ENCODE results near the gene PELI2.

Gene PELI2

DNA sequence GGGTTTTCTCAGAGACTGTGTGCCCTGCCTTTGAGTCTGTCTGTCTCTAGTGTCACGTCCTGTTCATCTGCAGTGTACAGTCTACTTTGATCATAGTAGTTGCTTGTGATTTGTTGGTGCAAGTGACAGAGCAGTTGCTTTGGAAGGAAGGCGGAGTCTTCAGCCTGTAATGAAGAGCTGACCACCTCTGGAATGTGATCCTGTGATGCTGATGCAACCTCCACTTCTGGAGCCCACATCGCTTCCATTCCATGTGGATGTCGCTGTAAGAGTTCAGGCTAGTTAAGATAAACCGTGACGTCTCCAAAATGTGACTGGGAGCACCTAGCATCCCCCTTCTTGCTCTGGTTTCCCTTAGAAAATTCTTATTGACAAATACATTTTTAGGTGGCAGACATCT, 51.8 kb downstream of the PELI2 start:
- no peaks in the 10 kb centered on the region; the same call in 1 of the 2 replicates for H3K36me3 ChIP-seq (ENCODE audit: insufficient read depth, low read length)

DNA sequence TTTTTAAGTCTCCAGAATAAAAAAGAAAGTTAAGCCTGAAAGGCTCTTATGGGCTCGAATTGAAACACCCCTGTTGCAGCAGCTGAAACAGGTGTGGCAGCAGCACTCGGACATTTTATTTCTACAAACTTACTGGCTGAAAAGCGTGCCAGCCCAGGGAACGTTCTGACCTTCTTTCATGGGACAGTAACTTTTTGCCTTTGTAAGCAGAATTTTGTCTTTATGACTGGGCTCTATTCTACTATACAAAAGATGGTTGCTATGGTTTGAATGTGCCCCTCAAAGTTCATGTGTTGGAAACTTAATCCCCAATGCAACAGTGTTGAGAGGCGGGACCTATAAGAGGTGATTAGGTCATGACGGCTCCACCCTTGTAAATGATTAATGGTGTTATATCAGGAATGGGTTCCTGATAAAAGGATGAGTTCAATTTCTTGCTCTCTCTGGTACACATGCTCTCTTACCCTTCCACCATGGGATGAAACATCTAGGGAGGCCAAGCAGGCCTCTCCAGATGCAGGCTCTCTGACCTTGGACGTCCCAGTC, 52.7 kb downstream of the PELI2 start:
- no peak overlapping the region for H2AFZ ChIP-seq (ENCODE audit: low read length)
- no peaks in the 10 kb centered on the region for H3K79me2 ChIP-seq (ENCODE audit: insufficient read depth, low read length)
- H3K4me2 ChIP-seq (ENCODE audit: low read length) = peak overlapping the region; percentile 19; the same call in 1 of the 2 replicates
- H3K9me2 ChIP-seq (ENCODE audit: low read depth, low read length) = no peaks in the 10 kb centered on the region
- TF ChIP-seq, protein P1, sequence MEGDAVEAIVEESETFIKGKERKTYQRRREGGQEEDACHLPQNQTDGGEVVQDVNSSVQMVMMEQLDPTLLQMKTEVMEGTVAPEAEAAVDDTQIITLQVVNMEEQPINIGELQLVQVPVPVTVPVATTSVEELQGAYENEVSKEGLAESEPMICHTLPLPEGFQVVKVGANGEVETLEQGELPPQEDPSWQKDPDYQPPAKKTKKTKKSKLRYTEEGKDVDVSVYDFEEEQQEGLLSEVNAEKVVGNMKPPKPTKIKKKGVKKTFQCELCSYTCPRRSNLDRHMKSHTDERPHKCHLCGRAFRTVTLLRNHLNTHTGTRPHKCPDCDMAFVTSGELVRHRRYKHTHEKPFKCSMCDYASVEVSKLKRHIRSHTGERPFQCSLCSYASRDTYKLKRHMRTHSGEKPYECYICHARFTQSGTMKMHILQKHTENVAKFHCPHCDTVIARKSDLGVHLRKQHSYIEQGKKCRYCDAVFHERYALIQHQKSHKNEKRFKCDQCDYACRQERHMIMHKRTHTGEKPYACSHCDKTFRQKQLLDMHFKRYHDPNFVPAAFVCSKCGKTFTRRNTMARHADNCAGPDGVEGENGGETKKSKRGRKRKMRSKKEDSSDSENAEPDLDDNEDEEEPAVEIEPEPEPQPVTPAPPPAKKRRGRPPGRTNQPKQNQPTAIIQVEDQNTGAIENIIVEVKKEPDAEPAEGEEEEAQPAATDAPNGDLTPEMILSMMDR (IDR thresholded peaks at IDR 0.05; ENCODE audit: low read length) = no peak
- no peak for TF ChIP-seq EZH2 (IDR thresholded peaks at IDR 0.05; ENCODE audit: borderline replicate concordance, low read length)
- no peaks in the 10 kb centered on the region; the same call in 1 of the 2 replicates for H3K36me3 ChIP-seq (ENCODE audit: insufficient read depth, low read length)
- H3F3A ChIP-seq (ENCODE audit: insufficient read depth, low read length) = no peaks in the 10 kb centered on the region
- H3K4me3 ChIP-seq (ENCODE audit: low read depth, low read length, poor library complexity, severe bottlenecking) = no peak overlapping the region
- H3K27ac ChIP-seq (ENCODE audit: low read depth, low read length, poor library complexity, severe bottlenecking) = peak overlapping the region; percentile 95
- H3K4me1 ChIP-seq (ENCODE audit: insufficient read depth, low read length, severe bottlenecking) = peaks cover 74% of the 10 kb centered on the region
- H4K20me1 ChIP-seq (ENCODE audit: insufficient read depth, low read length) = no peaks in the 10 kb centered on the region
- H3K9me3 ChIP-seq (ENCODE audit: low read length) = no peaks in the 10 kb centered on the region
- H3K9ac ChIP-seq (ENCODE audit: low read length) = no peak overlapping the region
- H3K27me3 ChIP-seq (ENCODE audit: insufficient read depth, low read length) = no peaks in the 10 kb centered on the region

More for the DNA sequence above, 51.8 kb downstream of the PELI2 start:
- TF ChIP-seq, protein P1 (IDR thresholded peaks at IDR 0.05; ENCODE audit: low read length) = no peak
- no peak for TF ChIP-seq EZH2 (IDR thresholded peaks at IDR 0.05; ENCODE audit: borderline replicate concordance, low read length)
- Histone ChIP-seq H3K4me1 (ENCODE audit: insufficient read depth, low read length, severe bottlenecking) (peaks cover 64% of the 10 kb centered on the region), H3K4me2 (ENCODE audit: low read length) (no peak overlapping the region; the same call in 1 of the 2 replicates), H3K27me3 (ENCODE audit: insufficient read depth, low read length) (no peaks in the 10 kb centered on the region), H4K20me1 (ENCODE audit: insufficient read depth, low read length) (no peaks in the 10 kb centered on the region), H3K9me2 (ENCODE audit: low read depth, low read length) (no peaks in the 10 kb centered on the region), H2AFZ (ENCODE audit: low read length) (no peak overlapping the region), H3K4me3 (ENCODE audit: low read depth, low read length, poor library complexity, severe bottlenecking) (no peak overlapping the region), H3K9me3 (ENCODE audit: low read length) (peaks cover 5% of the 10 kb centered on the region; the same call in 1 of the 2 replicates), H3K9ac (ENCODE audit: low read length) (no peak overlapping the region), H3K27ac (ENCODE audit: low read depth, low read length, poor library complexity, severe bottlenecking) (peak overlapping the region; percentile 95), H3F3A (ENCODE audit: insufficient read depth, low read length) (no peaks in the 10 kb centered on the region), H3K79me2 (ENCODE audit: insufficient read depth, low read length) (no peaks in the 10 kb centered on the region)

DNA sequence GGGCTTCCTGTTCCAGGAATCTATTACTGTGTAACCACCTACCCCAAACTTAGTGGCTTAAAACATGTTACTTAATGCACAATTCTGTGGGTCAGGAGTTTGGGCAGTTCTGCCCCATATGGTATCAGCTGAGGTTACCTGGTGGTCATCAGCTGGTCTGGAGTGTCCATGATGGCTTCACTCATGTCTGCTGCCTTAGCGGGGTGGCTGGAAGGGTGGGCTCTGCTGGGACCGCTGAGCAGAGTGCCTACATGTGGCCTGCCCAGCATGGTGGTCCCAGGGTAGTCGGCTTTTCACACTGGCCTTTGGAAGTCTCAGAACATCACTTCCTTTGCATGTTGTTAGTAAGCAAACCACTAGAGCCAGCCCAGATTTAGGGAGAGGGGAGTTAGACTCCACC, 53.9 kb downstream of the PELI2 start:
- H3K79me2 ChIP-seq (ENCODE audit: insufficient read depth, low read length) = no peaks in the 10 kb centered on the region
- H3K9ac ChIP-seq (ENCODE audit: low read length) = no peak overlapping the region
- H3K4me2 ChIP-seq (ENCODE audit: low read length) = no peak overlapping the region

More for the DNA sequence above, 53.9 kb downstream of the PELI2 start:
- Histone ChIP-seq H4K20me1 (ENCODE audit: insufficient read depth, low read length) (no peaks in the 10 kb centered on the region), H3K9me3 (ENCODE audit: low read length) (no peaks in the 10 kb centered on the region), H2AFZ (ENCODE audit: low read length) (no peak overlapping the region), H3K36me3 (ENCODE audit: insufficient read depth, low read length) (no peaks in the 10 kb centered on the region; the same call in 1 of the 2 replicates), H3K9me2 (ENCODE audit: low read depth, low read length) (no peaks in the 10 kb centered on the region), H3K27ac (ENCODE audit: low read depth, low read length, poor library complexity, severe bottlenecking) (peak overlapping the region; percentile 95), H3K27me3 (ENCODE audit: insufficient read depth, low read length) (no peaks in the 10 kb centered on the region), H3K4me3 (ENCODE audit: low read depth, low read length, poor library complexity, severe bottlenecking) (no peak overlapping the region), H3K4me1 (ENCODE audit: insufficient read depth, low read length, severe bottlenecking) (peaks cover 85% of the 10 kb centered on the region), H3F3A (ENCODE audit: insufficient read depth, low read length) (no peaks in the 10 kb centered on the region)
- TF ChIP-seq, protein P1 (IDR thresholded peaks at IDR 0.05; ENCODE audit: low read length) = no peak
- no peak for TF ChIP-seq EZH2 (IDR thresholded peaks at IDR 0.05; ENCODE audit: borderline replicate concordance, low read length)

Measured in OCI-LY1 (cell line).